Measurements from ENCODE around the gene PYDC1.
"Not testable (repeated sequence)": the region's sequence is repeated elsewhere in the genome, so short reads cannot be mapped to it uniquely, and the experiment has no call there.

Gene PYDC1

DNA sequence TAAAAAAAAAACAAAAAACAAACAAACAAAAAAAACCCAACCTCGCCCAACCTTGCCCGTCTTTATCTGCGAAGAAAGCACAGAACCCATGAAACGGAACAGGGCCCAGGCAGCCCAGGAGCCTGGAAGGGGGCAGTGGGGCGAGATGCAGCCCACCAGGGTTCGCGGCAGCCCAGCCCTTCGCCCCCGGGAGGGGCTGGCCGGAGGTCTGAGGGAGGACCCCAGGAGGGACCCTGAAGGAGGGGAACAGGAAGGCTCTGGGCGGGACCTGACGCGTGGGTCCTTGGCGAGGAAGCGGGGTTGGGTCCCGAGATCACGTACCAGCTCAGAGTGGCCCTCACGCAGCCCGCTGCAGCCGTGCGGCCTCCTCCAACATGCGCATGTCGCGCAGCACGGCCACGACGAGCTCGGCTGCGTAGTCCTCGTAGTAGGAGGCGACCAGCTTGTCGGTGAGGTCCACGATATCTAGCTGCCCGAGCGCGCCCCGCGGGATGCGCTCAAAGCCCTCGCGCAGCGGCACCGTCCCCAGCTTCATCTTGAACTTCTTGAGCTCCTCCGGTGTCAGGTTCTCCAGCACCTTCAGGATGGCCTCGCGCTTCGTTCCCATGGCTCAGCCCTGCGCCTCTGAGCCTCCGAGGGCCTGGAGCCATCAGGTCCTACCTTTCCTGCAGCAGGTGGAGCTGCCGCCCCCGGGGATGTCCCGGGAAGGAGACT is at the start of gene PYDC1:
Gene PYDC1, minus strand, starts transcription at position 714 of the 714 bp plus-strand sequence. Its CDS starts 107 bp downstream, at position 607.
- no peak for DNase-seq

GRCh38 chr16:31265329-31266245 is 48.7 kb upstream of the PYDC1 start:
- no peak for DNase-seq

GRCh38 chr16:31262084-31262483 is 45.1 kb upstream of the PYDC1 start:
- DNase-seq: no peak

GRCh38 chr16:31260136-31260931 is 43.4 kb upstream of the PYDC1 start:
- no peak for DNase-seq

DNA sequence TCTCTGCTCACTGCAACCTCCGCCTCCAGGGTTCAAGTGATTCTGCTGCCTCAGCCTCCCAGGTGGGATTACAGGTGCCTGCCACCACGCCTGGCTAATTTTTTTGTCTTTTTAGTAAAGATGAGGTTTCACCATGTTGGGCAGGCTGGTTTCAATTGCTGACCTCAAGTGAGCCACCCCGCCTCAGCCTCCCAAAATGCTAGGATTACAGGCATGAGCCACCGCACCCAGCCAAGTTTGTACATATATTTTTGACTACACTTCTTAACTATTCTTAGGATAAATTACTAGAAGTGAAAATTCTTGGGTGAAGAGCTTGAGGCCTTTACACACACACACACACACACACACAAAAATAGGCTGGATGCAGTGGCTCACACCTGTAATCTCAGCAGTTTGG is 41.4 kb upstream of the PYDC1 start:
- no peak for DNase-seq

GRCh38 chr16:31256466-31256865 is 39.5 kb upstream of the PYDC1 start:
- DNase-seq: no peak

- no peak for DNase-seq
These were observed 36.7 kb upstream of the PYDC1 start for GRCh38 chr16:31253642-31254045.

- DNase-seq: no peak
These were observed 34.5 kb upstream of the PYDC1 start for GRCh38 chr16:31251435-31251834.

- no peak for DNase-seq
These were observed 33.9 kb upstream of the PYDC1 start for GRCh38 chr16:31250782-31251384.

DNA sequence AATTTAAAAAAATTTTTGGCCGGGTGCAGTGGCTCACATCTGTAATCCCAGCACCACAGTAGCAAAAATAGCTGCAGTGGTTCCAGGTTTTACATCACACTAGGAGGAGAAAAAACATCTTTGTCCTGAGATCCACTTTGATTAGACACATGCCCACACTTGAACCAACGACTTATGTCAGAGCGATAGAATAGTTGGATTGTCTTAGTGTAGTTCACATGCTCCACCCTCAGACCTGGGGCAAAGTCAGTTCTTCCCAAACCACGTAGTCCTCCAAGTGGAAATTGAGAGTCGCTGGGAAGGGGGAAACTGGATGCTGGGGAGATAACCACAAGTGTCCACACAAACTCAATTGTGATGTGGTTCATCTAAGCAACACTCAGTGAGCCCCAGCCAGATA is 31.4 kb upstream of the PYDC1 start:
- no peak for DNase-seq

DNA sequence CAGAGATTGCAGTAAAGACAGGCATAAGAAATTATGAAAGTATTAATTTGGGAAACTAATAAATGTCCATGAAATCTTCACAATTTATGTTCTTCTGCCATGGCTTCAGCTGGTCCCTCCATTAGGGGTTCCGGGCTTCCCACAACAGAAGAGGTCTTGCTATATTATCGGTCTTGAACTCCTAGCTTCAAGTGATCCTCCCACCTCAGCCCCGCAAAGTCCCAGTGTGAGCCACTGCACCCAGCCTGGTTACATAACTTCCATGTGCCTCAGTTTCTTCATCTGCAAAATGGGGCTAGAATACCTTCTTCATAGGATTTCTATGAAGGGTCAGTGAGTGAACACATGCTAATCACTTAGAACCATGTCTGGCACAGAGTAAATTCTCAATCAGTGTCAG is 29.4 kb upstream of the PYDC1 start:
- no peak for DNase-seq

GRCh38 chr16:31245598-31245997 is 28.7 kb upstream of the PYDC1 start:
- not testable (repeated sequence) for DNase-seq

DNA sequence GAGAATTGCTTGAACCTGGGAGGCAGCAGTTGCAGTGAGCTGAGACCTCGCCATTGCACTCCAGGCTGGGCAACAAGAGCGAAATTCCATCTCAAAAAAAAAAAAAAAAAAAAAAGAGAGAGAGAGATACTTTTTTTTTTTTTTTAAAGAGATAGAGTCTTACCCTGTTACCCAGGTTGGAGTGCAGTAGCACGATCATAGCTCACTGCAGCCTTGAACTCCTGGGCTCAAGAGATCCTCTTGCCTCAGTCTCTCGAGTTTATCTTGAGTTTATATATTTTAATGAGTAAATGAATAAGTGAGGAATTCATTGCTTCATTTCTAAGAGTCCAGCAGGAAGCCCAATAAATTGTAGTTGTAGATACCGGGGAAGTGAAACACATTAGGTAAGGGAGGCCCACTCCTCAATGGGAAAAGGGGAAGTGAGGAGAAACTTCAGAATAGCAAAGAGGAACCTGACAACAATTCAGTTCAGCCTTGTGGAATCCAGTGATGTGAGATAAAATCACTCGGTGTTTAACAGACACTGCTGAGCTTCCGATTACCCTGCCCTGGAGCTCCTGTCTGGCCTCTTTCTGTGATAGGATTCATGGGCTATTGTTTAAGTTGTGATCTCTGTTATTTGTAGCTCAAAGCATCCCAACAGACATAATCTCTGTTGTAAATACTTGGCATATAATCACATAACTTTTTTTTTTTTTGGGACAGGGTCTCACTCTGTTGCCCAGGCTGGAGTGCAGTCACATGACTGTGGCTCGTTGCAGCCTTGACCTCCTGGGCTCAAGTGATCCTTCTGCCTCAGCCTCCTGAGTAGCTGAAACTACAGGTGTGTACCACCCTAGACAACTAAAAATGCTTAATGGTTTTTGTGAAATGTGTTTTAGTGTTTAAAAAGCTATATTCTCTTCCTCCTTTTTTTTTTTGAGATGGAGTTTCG is 27.1 kb upstream of the PYDC1 start:
- DNase-seq: no peak

- no peak for DNase-seq
These were observed 25.3 kb upstream of the PYDC1 start for GRCh38 chr16:31242206-31242605.

GRCh38 chr16:31238041-31238440 is 21.1 kb upstream of the PYDC1 start:
- DNase-seq: no peak

DNA sequence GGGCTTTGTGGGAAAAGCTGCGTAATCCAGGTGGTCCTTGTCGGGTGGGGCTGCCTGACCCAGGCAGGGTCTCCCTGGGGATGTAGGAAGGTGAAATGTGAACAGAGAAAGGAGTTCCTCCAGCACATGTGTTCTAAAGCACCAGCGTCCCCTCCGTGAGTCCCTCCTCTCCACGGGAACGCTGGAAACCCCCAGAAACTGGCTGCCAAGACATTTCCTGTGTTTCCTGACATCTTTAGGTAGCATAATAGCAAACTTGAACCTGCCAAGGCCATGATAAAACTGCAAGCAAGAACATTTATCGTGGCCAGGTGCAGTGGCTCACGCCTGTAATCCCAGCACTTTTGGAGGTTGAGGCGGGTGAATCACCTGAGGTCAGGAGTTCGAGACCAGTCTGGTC is 12.6 kb upstream of the PYDC1 start:
- DNase-seq: no peak

DNA sequence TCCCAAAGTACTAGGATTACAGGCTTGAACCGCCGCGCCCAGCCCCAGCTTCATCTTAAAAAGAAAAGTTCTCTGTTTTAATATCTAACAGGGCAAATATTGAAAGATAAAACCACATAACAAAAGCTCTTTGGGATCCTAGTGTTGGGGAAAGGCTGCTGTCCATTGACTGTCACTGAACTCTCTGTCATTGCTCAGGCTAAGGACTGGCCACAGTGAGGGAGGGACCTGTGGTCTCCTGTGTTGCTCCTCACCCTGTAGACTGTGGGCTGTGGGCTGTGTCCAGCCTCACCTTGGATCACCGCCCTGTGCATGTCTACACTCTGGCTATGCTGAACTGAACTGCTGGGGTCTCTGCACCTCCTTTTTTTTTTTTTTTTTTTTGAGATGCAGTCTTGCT is 11.3 kb upstream of the PYDC1 start:
- DNase-seq: no peak

DNA sequence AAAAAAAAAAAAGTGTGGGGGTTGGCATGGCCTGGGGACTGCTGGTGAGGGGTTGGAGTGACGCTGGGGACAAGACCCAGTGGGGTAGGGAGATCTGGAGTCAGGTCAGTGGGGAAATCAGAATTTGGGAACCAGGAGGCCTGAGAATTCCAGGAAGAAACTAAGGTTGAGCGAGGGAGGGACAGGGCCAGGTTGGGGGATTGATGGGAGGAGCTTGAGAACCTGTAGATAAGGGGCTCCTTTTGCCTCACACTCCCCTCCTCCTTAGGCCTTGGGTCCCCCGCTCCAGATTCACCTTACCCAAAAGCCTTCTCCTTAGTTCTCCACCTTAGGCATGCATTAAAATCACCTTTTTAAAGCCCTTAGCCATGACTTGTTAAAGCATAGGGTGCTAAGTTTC is 8.3 kb upstream of the PYDC1 start:
- DNase-seq: no peak

GRCh38 chr16:31224092-31224955 is 7.4 kb upstream of the PYDC1 start:
- no peak for DNase-seq

GRCh38 chr16:31223044-31223443 is 6.1 kb upstream of the PYDC1 start:
- no peak for DNase-seq

Data from SHP77 treated with DMSO at 0.1 percent for 48 hours (cell line).